ENCODE measurements around the gene ABCF3.

DNA sequence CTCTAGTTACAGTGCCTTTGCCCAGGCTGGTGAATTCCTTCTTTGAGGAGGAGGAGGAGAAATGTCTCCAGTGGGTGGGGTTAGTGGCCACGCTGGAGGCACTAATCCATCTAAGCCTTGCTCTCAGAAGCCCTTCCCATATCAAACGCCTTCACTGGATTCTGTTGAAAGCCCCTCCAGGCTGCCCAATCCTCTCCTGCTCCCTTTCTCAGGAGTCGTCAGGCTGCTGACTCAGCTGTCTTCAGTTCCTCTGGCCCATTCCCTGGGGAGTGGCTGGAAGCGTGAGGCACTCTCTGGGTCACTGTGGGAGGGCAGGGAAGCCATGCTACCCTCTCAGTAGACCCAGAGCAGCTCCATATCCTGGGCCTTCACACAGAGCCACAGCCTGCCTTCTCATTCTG, 8.7 kb upstream of the ABCF3 start:
- TF ChIP-seq EZH2 (IDR thresholded peaks at IDR 0.05; ENCODE audit: insufficient read depth, poor library complexity, severe bottlenecking) (no peak), EZH2phosphoT487 (IDR thresholded peaks at IDR 0.05; ENCODE audit: insufficient read depth, low read depth) (no peak)
